HG03095 (cell line): ENCODE results near the gene AZIN2.
A peak's percentile ranks its signal among the peaks of the same experiment; 100 is the strongest.
"Not testable (repeated sequence)": the region's sequence is repeated elsewhere in the genome, so short reads cannot be mapped to it uniquely, and the experiment has no call there.

ENCODE experiments used
- ATAC-seq: cut with Tn5 transposase; IDR thresholded peaks from one replicate; pipeline ENCODE4 v1.9.1; 2021; ENCODE audit warnings: moderate library complexity; ENCODE audit not compliant: unreplicated experiment

AZIN2 gene

GRCh38 chr1:33080885-33081553, at the start of gene AZIN2:
Gene AZIN2 (plus strand): TSS chr1:33081153. CDS start chr1:33082250, 1,097 bp downstream.
- peak; percentile 92 for ATAC-seq

DNA sequence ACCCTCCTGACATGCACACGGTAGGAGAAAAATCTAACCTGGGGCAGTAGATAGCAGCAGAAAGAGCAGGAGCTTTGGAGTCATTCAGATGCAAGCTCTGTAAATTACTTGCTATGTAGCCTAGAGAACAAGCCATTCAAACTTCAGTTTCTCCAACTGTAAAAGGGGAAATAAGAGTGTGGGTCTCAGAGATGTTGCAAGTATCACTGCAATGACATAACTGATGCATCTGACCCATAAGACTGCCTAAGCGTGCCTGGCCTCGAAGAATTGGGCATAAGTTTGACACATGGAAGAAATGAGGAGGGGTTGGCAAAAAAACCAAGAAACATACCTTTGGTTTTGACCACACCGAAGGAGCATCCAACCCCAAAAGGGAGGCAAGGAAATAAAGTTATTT, 49.4 kb upstream of the AZIN2 start:
- no peak for ATAC-seq

DNA sequence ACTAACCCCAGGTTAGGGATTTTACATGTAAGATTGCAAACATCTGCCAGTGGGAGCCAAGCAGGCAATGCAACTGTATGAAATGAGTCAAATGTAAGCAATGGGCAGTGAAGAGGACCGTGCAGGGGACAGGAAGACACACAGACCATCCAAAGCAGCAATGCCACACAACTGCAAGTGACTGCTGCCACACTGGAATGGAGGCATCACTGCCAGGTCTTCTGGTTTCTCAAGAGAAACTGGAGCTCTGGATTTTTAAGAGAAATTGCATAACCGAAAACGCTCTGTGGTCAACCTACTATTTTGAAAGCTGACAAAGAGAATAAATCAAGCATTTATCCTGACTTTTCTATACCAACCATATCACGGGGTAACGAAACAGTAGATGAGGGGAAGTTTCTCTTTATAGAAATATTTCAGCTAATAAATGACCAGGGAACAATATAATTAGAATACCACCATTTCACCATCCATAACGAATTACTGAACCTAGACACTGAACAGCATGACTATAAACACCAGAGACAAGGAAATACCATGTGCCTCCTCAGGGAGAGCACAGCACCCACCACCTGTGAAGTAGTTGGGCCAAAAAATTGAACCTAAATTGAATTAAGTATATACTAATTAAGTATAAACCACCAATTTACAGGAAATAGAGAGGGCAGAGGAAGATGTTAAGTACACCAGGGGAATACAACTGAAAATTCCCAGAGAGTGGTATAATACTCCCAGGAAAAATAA, 48.7 kb upstream of the AZIN2 start:
- no peak for ATAC-seq

- ATAC-seq: no peak
Observed at GRCh38 chr1:33036051-33036525, 44.9 kb upstream of the AZIN2 start.

- peak; percentile 98 for ATAC-seq
Observed at GRCh38 chr1:33036526-33037503, 44.1 kb upstream of the AZIN2 start, which contains the start of gene AK2. Gene AK2 (minus strand): TSS chr1:33036883. CDS start chr1:33036828, 55 bp downstream.

DNA sequence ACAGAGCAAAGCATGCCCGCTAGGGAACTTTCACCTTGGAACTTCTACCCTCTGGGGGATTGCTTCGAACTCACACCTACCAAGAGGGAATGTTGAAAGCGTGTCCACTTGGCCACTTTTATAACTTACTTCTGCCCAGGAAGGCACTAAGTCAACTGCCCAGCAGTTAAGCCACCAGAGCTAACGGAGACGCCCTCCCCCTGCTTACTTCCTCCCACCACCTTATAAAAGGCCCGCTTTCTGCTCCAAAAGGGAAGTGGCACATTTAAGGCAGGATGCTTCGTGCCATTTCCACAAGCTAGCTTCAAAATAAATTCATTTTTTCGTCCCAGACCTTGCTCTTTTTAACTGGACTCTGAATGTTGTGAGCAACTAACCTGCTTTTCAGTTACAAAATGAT, 41.1 kb upstream of the AZIN2 start:
- no peak for ATAC-seq

GRCh38 chr1:33041026-33041425, 39.9 kb upstream of the AZIN2 start:
- ATAC-seq: no peak

DNA sequence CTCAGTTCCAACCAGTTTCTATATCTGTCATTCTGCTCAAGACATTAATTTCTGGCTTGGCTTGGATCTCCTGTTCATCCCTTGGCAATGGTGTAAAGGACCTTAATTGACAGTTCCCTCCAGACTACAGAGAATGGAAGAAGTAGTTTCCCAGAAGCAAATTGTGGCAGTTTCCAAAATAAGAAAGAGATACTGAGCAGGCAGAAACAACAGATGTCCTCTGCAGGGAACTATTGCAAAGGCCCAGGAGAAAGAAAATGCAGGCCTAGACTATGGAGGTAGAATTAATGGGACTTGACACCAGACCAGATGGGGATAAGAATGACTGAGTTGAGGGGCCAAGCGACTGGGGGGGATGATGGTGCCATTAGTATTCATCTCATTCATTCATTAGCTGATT, 38.1 kb upstream of the AZIN2 start:
- no peak for ATAC-seq

GRCh38 chr1:33043267-33044092, 37.5 kb upstream of the AZIN2 start:
- no peak for ATAC-seq

- no peak for ATAC-seq
Observed at GRCh38 chr1:33045246-33045645, 35.7 kb upstream of the AZIN2 start.

DNA sequence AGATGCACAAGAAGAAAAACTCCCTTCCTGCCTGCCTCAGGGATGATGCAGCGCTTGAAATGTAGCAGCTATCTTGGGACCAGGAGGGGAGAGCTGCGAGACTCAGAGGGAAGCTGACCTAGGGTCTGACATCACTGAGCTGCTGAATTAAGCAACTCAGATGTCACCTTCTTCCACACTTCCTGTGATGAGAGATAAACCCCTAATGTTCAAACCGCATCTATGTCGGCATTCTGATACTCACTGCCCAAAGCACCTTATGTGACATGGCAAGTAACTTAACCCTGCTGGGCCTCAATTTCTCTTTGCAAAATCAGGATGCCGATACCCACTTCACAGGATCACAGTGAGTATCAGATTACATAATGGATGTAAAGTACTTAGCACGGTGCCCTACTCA, 35.1 kb upstream of the AZIN2 start:
- no peak for ATAC-seq

DNA sequence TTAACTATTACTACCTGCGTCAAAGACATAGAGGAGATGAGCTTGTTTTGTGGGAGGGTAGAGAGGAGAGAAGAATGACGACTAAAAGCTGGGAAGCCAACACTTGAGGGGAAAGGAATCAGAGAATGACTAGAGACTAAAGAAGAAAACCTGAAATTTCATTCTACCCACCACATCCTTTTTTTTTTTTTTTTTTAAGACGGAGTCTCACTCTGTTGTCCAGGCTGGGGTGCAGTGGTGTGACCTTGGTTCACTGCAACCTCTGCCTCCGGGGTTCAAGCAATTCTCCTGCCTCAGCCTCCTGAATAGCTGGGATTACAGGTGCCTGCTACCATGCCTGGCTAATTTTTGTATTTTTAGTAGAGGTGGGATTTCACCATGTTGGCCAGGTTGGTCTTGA, 34.7 kb upstream of the AZIN2 start:
- ATAC-seq: not testable (repeated sequence)

- ATAC-seq: no peak
Observed at GRCh38 chr1:33047290-33047689, 33.7 kb upstream of the AZIN2 start.

GRCh38 chr1:33047839-33048305, 33.1 kb upstream of the AZIN2 start:
- no peak for ATAC-seq

DNA sequence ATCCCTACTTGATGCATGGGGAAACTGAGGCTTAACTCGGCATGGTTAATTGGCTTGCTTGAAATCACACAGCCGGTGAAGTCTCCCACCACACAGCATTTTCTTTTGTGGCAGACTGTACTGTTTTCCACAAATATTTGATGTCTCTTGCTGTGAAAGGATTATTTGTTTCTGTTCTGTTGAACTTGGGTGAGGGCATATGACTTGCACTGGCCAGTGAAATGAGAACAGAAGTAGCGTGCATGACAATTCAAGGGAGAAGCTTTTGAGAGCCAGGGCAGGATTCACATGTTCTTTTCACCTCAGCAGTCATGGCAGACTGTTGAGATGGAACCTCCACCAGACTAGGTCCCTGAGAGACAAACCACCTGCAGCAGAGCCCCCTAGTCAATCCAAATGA, 32.5 kb upstream of the AZIN2 start:
- ATAC-seq: no peak

- ATAC-seq: no peak
Observed at GRCh38 chr1:33049371-33049770, 31.6 kb upstream of the AZIN2 start.

DNA sequence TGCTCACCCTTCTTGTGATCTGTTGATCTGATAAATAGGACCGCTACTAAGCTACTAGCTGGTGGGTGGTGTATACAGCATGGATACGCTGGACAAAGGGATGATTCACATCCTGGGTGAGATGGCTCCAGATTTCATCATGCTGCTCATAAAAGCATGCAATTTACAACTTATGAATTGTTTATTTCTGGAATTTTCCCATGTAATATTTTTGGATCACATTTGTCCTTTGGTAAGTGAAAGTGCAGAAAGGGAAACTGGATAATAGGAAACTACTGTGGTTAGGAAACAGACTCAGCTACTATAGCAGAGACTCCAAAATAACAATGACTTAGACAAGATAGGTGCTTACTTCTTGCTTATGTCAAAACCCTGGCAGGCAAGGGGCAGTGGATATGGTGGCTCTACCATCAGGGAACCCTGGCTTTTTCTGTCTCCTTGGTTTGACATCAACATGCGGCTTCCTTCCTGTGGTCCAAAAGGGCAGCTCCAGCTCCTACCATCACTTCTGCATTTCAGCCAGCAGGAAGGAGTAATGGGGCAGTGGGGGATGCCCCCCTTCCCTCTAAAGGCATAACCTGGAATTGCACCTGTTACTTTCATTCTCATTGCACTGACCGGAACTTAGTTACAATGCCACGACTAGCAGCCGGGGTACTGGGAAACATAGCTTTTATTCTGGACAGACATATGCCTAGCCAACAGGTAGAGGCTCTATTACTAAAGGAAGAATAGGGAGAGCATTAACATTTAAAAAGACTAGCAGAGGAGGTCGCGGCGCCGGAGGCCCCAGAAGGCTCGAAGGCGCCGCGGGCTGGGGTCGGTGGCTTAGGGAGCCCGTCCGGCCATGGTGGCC, 30.5 kb upstream of the AZIN2 start:
- no peak for ATAC-seq

- ATAC-seq: no peak
Observed at GRCh38 chr1:33055210-33056008, 25.5 kb upstream of the AZIN2 start.
